COLO829 (cell line): Measurements from ENCODE around the gene EIPR1.
"Not testable (repeated sequence)": the region's sequence is repeated elsewhere in the genome, so short reads cannot be mapped to it uniquely, and the experiment has no call there.

Experiments used
- DNase-seq: peaks from one replicate; pipeline ENCODE4 v3.0.0; 2012; ENCODE audit warnings: low spot score

Gene EIPR1

GRCh38 chr2:3403587-3404334 is 26.1 kb upstream of the EIPR1 start:
- DNase-seq = no peak

DNA sequence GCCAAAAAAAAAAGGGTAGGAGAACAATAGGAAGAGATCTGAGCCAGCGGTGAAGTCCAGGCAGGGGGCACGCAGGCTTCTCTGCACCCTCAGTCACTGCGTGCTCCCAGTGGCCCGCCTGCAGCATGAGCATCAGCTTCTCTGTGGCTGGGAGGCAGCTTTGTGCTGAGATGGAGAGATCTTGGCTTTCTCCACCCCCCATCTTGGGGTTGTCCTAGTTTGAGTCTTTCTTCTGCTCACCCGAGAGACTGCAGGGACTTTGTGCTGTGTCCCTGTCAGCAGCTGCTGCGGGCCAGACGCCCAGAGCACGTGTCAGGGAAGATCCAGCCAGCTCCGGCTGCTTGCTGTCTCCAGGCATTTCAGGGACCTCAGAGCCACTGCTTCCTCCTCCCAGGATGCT is 22.2 kb upstream of the EIPR1 start:
- no peak for DNase-seq

- no peak for DNase-seq
These were observed 21.8 kb upstream of the EIPR1 start for GRCh38 chr2:3399381-3399780.

GRCh38 chr2:3398857-3399256 is 21.2 kb upstream of the EIPR1 start:
- no peak for DNase-seq

- DNase-seq = no peak
These were observed 19.4 kb upstream of the EIPR1 start for GRCh38 chr2:3396920-3397559.

GRCh38 chr2:3392216-3392615 is 14.6 kb upstream of the EIPR1 start:
- DNase-seq = no peak

DNA sequence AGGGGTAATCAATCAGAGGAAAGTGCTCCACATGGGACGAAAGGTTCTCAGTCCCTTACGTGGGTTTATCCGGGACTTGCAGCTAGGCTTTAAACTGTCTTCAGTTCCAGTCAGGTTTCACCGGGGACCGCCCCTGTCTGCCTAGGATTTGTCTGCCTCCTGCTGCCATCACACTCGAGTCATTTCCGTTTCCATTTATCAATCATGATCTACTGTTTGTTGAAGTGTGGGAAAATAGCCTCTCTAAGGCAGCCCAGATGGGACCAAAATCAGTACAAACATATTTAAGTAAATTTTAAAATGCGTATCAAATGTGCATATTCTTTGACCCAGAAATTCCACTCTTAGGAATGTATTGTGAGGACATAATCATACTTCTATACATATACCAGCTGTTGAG is 12.4 kb upstream of the EIPR1 start:
- no peak for DNase-seq

DNA sequence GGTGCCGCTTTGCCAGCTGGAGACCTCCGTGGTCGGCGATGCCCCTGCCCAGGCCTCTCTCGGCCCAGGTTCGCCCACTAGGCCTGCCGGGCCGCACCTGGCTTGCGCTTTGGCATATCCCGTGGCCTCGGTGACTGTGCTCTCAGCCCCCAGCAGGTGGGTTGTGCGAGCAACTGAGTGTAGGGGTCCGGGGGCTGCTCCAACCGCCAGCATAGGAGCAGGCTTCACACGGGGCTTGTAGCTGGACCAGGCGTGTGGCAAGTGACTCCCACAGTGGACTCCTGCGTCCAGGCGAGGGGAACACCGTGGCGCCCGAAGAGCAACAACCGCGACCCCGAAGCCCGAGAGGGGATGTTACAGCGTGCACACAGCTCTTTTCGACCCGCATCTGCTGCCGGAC is 11.6 kb upstream of the EIPR1 start:
- DNase-seq = no peak

GRCh38 chr2:3388412-3388738 is 10.8 kb upstream of the EIPR1 start:
- DNase-seq = no peak

- no peak for DNase-seq
These were observed 10.2 kb upstream of the EIPR1 start for GRCh38 chr2:3387644-3388411.

DNA sequence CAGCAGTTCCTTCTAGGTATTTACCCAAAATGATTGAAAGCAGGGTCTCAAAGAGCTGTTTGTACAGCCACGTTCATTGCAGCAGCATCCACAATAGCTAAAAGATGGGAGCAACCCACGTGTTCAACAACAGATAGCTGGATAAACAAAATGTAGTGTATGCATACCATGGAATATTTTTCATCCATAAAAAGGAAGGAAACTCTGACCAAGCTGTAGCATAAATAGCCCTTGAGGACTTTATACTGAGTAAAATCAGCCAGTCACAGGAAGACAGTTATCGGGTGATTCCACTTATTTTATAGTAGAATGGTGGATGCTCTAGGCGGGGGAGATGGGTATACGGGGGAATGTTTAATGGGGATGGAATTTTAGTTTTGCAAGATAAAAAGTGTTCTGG is 9.4 kb upstream of the EIPR1 start:
- no peak for DNase-seq

DNA sequence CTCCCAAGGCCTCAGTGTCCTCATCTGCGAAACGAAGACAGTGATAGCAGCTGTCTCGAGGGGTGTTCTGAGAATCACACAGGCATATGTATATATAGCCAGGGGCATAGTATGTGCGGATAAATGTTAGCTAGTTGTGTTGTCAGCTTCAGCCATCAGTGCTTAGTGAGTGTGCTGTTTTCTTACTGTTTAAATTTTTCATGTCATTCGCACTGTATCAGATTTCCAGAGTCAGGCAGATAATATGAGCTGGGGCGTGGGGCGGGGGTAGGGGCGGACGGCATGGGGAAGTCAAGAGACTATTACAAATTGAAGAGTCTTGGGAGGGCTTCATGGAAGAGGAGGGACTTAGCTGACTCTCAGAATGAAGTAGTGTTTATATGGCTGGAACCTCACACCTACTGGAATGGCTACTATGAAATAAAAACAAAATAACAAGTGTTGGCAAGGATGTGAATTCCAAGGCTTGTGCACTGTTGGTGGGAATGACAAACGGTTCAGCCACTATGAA is 8.9 kb upstream of the EIPR1 start:
- DNase-seq = no peak

DNA sequence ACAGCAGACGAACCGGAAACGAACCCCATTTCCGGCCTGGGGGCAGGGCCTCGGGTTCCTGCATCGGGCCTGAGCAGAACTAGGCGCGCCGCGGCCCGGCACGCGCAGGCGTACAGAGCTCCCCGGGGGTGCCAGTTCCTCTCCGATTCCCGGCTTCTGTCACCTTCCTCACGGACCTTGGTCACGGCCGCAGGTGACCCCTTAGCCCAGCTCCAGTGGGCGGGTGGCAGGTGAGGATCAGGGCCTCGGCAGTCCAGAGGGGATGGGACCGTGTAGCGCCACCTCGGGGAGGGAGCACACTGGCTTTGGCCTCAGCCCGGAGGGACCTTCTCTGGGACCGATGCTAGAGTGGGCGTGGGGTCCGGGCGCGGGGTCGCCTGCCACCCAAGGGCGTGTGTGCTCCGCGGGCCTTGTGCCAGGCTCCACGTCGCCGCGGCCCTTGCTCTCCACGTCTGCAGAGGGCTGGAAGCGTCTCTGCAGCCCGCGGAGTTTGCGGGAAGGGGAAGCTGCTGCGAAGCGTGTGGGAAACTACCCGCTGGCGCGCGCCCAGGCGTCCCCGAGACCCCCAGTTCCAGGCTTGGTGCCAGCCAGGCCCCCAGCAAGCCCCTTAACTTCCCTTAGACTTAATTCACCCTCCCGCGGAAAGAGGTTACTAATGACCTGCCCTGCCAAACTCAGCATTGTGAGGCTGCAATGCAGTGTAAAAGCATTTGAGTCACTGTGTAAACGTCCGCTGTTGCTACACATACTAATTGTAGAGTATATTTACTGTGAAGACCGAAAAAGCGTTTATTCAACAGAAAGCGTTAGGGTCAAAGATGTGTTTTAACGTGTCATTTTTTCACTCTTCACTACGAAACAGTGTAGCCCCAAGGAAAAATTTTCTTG is 2.3 kb upstream of the EIPR1 start, which contains the start of gene TRAPPC12:
TRAPPC12 (plus strand) TSS at position 48 of the 888 bp plus-strand sequence. CDS start 7,930 bp downstream, outside the sequence.
- DNase-seq = peak; percentile 68

DNA sequence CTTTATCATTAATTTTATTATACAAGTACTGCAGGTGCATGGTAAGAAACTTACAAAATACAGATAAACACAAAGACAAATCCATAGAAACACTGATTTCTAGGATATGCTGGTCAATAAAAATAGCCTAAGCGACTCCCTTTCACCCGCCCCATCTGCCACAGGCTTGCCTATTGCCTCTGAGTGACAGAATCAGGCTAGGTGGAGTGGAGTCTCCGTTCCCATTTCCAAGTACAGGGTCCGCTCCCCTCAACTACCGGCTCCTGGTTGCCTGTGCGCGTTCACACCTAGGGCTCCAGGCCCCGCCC is 1.7 kb upstream of the EIPR1 start:
- no peak for DNase-seq

- DNase-seq = peak; percentile 53
These were observed 373 bp downstream of the EIPR1 start for GRCh38 chr2:3377279-3377611.

- DNase-seq = no peak
These were observed 797 bp downstream of the EIPR1 start for GRCh38 chr2:3376821-3377220.

GRCh38 chr2:3369340-3370181 is 8.1 kb downstream of the EIPR1 start:
- DNase-seq = not testable (repeated sequence)

GRCh38 chr2:3368261-3368722 is 9.3 kb downstream of the EIPR1 start:
- DNase-seq = no peak

GRCh38 chr2:3365219-3365618 is 12.4 kb downstream of the EIPR1 start:
- DNase-seq = no peak

- no peak for DNase-seq
These were observed 15.9 kb downstream of the EIPR1 start for GRCh38 chr2:3361518-3362389.
